Measurements from ENCODE around the gene SMOC1.

DNA sequence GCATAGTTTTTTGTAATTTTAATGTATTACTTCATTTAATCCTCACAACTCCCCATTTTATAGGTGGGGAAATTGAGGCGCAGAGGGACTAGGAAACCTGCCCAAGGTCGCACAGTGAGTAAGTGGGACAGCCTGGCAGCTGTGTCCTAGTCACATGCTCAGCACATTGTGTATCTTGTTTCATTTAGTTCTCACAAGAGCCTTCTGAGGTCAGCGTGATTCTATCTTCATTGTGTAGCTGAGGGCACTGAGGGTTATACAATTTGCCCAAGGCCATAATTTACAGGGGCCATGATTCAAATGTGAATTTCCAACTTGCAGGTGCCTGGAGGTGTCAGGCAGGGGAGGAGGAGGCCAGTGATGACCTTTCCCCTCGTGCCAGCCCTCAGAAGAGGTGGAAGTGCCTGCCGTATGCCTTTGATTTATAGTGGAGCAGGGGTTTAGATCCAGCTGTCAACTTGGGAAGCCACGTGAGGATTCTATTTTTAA lies 30.3 kb upstream of the SMOC1 start:
- TF ChIP-seq, protein P1, sequence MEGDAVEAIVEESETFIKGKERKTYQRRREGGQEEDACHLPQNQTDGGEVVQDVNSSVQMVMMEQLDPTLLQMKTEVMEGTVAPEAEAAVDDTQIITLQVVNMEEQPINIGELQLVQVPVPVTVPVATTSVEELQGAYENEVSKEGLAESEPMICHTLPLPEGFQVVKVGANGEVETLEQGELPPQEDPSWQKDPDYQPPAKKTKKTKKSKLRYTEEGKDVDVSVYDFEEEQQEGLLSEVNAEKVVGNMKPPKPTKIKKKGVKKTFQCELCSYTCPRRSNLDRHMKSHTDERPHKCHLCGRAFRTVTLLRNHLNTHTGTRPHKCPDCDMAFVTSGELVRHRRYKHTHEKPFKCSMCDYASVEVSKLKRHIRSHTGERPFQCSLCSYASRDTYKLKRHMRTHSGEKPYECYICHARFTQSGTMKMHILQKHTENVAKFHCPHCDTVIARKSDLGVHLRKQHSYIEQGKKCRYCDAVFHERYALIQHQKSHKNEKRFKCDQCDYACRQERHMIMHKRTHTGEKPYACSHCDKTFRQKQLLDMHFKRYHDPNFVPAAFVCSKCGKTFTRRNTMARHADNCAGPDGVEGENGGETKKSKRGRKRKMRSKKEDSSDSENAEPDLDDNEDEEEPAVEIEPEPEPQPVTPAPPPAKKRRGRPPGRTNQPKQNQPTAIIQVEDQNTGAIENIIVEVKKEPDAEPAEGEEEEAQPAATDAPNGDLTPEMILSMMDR (conservative IDR thresholded peaks at IDR 0.05 in 1 of 2, IDR thresholded peaks at IDR 0.05 in 1 of 2; ENCODE audit: low read depth in 1 of 2, low read length in 2 of 2), result no peak
- no peak for TF ChIP-seq EZH2 (IDR thresholded peaks at IDR 0.05; ENCODE audit: low read length, missing control alignments)

Measured in fibroblast of lung (primary cell).